K562 (cell line): ENCODE results near the gene PNMA8B.

Experiments
- BHLHE40 ChIP-seq: IDR thresholded peaks from 2 replicates; pipeline ENCODE4 v1.6.1; 2011; ENCODE audit warnings: low read length, improper control_type of control experiment
- EGR1 ChIP-seq: fragments of 450-650 bp; conservative IDR thresholded peaks from 2 replicates; pipeline ENCODE4 v1.6.1; 2017; ENCODE audit warnings: mild to moderate bottlenecking
- LARP7 ChIP-seq: fragments of 450-650 bp; IDR thresholded peaks from 2 replicates; pipeline ENCODE4 v1.6.1; 2016
- SETDB1 ChIP-seq: IDR thresholded peaks from one replicate; pipeline ENCODE4 v1.6.1; 2012; ENCODE audit warnings: low read length, control low read depth, inconsistent platforms
- ZNF24 ChIP-seq: fragments of 450-650 bp; IDR thresholded peaks from 2 replicates; pipeline ENCODE4 v1.6.1; 2016
- ZNF41 ChIP-seq: fragments of 250-450 bp; sonication (Bioruptor Pico); conservative IDR thresholded peaks from 2 replicates; pipeline ENCODE4 v1.4.0; 2020; ENCODE audit warnings: mild to moderate bottlenecking

DNA sequence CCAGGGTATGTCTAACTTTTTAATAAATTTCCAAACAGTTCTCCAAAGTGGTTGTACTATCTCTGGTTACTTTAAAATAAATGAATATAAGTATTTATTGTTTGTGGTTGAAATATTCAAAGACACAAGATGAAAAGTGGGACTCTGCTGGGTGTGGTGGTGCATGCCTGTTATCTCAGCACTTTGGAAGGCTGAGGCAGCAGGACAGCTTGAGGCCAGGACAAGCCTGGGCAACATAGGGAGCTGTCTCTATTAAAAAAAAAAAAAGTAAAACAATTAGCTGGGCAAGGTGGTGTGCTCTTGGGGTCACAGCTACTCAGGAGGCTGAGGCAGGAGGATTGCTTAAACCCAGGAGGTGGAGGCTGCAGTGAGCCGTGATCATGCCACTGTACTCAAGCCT, 34.7 kb downstream of the PNMA8B start:
- TF ChIP-seq BHLHE40 (no peak), ZNF24 (no peak), EGR1 (no peak), ZNF41 (CRISPR knock-in tag) (no peak), SETDB1 (no peak), LARP7 (no peak)
